Measurements from ENCODE around the gene C14orf132.

GRCh38 chr14:96089401-96089800 is 50.2 kb downstream of the C14orf132 start:
- no peak for TF ChIP-seq CTCF (conservative IDR thresholded peaks at IDR 0.05 in 1 of 2, IDR thresholded peaks at IDR 0.05 in 1 of 2; ENCODE audit: low read depth in 1 of 2, low read length in 2 of 2)
- no peak for TF ChIP-seq EZH2 (IDR thresholded peaks at IDR 0.05; ENCODE audit: low read length, missing control alignments)
